NCI-H1436 treated with DMSO at 0.1 percent for 48 hours (cell line): Measurements from ENCODE around the gene SPP2.

Experiments used
- DNase-seq: peaks from one replicate; lab custom pipeline; 2025; lab: John Stamatoyannopoulos, UW

SPP2 gene, protein sequence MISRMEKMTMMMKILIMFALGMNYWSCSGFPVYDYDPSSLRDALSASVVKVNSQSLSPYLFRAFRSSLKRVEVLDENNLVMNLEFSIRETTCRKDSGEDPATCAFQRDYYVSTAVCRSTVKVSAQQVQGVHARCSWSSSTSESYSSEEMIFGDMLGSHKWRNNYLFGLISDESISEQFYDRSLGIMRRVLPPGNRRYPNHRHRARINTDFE

DNA sequence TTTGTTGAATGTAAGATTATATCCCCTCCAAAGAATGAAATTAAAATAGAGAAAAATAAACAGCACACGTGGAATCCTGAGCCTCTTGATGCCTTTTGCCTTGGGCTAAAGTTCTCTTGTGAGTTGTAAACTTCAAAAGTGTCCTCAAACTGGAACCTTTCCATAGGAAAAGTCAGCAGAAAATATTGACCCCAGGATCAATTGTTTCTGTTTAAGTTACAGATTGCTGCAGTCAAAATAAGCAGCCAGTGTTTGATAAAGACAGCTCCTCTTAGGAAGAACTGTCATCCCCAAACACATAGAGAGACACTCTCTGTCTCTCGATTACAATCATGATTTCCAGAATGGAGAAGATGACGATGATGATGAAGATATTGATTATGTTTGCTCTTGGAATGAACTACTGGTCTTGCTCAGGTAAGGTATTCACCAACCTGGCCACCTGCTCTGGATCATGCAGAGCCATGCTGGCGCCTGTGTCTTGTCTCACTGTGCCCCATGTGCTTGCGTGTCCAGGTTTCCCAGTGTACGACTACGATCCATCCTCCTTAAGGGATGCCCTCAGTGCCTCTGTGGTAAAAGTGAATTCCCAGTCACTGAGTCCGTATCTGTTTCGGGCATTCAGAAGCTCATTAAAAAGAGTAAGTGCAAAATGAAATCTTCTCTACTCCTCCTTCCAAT, at the start of gene SPP2:
SPP2 (plus strand) TSS at position 248 of the 681 bp plus-strand sequence; CDS start at position 333, 85 bp downstream.
- no peak for DNase-seq

DNA sequence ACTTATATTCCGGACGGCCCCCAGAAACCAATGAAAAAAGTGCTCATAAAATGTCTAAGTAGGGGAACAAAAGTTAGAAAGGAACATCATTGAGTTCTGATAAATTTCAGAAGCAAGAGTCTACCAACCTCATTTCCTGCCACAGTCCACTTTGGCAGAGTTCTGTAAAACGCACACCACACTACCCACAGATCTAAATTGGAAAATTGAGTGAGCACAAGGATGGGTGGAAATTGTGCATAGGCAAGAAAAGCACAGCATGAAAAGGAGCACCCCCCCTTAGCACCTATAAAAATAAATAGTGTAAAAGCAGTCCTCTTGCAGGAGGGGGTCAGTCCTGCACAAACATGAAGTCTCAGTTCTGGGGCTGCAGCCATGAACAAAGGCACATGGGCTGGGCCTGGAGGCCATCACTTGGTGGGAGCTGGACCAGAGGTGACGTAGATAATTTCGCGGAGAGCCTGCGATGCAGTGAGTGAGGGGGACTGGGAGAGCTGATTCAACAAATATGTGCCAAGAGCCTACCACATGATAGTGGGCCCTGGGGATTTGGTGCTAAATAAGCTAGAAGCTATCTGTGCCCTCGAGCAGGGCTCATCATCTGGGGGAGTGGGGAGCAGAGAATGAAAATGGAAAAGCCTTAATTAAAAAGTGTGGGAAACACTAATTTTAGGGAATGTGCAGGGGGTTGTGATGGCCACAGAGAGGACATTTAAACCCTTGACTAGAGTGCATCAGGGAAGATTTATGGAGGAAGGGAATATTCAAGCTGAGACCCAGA, 48.9 kb upstream of the SPP2 start:
- DNase-seq = no peak

DNA sequence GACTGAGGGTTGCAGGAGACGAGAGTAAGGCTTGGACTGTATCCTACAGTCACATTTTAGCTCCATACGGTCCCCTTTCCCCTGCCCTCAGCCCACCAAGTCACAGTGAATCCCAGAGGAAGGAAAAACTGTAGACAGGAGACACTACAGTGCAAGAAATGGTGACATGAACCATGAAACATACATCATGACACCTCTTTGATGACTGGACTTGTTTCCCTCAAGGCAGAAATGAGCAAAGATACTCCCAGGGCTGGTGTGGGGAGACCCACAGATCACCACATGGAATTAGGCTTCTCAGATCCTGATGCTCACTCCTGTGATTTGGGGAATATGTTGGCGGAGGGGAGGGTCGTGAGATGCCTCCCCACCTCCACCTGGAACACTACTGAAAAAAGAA, 48.2 kb upstream of the SPP2 start:
- no peak for DNase-seq

DNA sequence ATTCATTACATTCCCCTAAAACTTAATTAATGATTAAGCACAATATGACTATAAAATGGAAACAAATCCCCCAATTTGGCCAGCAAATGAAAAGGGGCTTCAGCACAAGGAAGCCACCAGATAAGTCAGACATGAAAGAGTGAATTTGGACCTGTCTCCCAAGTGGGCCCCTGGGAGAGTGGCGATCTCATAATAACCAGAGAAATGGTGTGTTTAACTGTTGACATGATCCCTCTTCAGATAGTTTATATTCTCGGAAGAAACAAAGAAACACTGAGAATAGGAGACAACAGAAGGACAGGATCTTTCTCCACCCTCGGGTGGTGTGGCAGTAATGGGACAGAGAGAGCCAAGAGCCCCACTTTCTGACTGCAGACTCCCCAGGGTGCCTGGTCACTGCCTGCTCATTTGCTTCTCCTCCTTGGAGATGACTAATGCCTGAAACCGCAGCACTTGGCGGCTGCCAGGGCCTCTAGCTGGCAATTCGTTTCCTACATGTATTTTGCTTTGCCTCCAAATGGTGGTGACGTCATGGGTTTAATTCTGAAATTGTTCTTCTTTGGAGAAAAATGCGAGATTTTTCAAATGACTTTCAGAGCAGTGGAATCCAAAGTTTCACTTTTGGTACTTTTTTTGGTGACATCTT, 46.4 kb upstream of the SPP2 start:
- DNase-seq = peak; percentile 11

DNA sequence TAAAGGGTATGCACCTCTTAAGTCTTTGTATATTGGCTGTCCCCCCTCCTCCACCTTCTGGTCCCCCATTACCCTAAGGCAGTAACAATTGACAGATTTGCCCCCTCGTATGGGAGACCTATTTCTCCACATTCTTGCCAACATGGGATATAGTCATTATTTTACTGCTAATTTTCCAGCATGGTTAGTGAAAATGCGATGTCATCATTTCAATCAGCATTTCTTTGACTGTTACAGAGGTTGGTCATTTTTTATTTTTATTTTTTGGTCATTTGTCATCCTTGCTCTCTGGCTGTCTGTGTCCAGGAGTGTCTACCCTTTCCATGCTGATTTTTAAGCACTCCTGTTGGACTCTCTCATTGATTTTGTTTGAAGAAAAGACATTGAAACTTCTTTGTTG, 45.4 kb upstream of the SPP2 start:
- no peak for DNase-seq

DNA sequence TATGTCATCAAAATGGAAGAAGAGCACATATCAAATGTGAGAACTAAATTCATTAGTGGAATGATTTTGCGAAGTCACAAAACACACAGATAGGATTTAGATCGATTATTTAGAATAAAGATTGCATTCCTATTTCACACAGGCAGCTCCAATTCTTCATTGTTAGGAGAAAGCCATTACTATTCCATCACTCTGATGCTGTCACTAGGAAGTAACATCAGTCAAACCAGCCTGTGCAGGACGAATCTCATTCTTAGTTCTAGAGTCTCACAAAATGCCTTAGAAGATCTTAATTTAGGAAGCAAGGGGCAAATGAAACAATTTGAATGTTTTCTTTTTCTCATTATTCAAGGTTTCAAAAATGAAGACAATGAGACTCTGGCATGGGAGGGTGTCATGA, 44.0 kb upstream of the SPP2 start:
- DNase-seq = no peak

DNA sequence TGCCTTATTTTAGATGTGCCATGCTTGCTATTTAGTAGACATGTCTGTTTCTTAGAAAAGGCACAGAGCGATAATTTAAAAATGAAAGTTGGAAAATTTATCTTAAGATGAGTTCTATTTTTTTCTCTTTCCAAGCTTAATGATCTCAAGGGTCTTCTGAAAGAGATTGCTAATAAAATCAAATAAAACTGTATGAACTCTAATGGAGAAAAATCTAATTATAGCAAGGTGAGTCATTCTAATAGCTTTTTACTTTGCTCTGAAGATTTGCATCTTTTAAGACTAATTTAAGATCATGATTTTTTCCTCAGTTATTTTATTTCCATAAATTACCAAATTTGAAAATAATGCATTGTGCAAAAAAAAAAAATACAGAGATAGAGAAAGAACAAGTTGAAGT, 36.1 kb upstream of the SPP2 start:
- DNase-seq = no peak

DNA sequence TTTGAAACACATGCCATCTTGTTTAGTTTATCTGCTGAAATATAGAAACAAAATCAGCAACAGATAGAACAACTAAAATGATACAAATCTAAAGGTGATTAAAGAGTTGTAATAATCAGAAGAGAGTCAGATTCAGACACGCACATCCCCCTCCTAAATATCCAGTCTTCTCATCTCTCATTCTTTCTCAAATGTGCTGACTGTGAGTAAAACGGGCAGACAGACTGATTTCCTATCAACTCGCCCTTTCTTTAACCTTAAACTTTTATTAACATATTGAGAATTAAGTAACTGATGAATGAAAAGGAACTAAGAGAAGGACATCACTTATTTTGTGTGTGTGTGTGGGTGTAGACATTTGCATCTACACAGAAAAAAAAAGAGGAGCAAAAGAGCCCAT, 34.6 kb upstream of the SPP2 start:
- DNase-seq = no peak

DNA sequence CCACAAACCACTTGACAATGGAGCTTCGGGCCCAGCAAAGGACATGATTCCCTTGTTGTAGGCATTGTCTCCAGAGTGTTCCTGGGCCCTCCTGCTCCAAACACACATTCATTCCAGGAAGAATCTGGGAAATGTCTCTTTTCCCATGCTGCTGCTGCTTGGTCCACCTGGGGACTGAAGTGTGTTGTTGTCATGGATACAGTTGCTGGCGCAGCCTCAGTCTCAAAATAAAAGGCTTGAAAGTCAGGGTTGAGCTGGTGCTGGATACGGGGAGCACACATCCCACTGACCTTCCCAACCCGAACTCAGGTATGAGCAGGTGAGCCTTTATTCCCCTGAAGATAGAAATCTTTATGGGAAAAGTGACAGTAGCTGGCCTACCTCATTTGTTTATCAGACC, 30.6 kb upstream of the SPP2 start:
- no peak for DNase-seq

DNA sequence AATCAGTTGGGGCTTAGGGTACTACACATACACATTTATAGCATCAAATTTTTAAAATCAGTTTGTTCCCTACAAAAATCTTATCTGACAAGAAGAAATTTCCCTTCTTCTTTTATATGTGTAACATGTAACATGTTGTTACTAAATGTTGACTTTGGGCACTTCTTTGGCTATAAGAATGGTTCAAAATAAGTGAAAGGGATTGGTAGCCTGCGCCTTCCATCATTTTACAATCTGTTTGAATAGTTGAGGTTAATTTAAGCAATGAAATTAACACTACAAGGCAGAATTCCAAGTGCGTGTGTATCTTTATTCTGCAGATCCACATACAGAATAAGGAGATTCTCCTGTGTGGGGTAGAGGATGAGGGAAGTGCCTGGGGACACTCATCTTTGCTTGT, 30.2 kb upstream of the SPP2 start:
- no peak for DNase-seq

DNA sequence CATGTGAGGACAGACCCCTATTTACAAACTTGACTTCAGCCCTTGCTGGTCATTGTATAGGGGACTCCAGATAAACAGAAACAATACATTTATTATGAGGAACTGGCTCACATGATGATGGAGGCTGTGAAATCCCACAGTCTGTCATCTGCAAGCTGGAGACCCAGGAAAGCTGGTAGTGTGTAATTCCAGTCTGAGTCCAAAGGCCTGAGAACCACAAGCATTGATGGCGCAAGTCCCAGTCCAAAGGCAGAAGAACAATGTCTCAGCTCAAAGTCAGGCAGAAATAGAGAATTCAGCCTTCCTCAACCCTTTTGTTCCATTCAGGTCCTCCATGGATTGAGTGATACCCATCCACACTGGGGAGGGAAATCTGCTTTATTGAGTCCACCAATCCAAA, 28.1 kb upstream of the SPP2 start:
- DNase-seq = no peak

DNA sequence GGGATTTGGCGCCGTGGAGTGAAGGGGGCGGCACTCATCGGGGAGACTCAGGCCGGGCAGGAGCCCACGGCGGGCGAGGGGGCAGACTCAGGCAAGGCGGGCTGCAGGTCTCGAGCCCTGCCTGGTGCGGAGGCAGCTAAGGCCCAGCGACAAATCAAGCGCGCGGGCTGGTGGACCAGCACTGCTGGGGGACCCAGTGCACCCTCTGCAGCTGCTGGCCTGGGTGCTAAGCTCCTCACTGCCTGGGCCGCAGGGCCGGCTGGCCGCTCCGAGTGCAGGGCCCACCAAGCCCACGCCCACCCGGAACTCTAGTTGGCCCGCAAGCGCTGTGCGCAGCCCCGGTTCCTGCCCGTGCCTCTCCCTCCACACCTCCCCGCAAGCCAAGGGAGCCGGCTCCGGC, 26.2 kb upstream of the SPP2 start:
- DNase-seq = no peak

DNA sequence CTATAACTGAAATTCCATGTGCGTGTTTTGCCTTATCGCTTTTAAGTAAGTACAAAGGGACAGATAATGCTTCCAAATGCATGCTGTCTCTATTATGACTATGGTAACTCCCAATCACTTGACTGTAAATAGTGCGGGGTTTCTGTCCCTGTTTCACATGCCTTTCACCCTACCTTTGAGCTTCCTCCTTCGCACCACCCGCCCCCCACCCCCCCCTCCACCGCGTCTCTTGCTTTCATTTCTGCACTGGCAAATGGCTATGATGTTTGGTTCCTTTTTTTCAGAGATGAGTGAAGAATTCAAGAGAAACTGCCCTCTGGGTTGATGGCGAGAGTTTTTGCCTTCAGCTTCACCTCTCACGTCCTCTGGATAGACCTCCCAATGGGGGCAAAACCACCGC, 25.0 kb upstream of the SPP2 start:
- no peak for DNase-seq

DNA sequence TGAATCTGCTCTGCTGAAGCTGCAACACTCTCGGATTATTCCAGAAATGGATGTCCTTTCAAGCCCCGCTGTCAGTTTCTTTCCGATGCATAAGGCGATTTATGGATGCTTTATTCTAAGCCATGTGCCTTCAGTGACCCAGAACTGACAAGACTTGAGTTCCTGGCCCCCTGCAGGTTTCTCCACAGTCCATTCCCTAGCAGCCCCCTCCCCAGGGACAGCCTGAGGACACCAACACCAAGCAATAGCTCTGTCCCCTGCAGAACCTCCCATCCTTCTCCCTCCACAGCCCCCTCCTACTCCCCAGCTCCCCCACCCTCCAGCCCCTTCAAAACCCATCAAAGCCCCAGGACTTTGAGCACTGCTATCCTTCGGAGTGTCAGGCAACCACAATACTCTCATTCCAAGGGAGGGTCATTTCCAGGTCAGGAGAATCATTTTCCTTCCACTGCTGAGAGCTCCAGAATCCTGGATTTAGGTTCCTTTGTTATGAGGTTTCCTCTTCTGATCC, 24.6 kb upstream of the SPP2 start:
- DNase-seq = no peak

DNA sequence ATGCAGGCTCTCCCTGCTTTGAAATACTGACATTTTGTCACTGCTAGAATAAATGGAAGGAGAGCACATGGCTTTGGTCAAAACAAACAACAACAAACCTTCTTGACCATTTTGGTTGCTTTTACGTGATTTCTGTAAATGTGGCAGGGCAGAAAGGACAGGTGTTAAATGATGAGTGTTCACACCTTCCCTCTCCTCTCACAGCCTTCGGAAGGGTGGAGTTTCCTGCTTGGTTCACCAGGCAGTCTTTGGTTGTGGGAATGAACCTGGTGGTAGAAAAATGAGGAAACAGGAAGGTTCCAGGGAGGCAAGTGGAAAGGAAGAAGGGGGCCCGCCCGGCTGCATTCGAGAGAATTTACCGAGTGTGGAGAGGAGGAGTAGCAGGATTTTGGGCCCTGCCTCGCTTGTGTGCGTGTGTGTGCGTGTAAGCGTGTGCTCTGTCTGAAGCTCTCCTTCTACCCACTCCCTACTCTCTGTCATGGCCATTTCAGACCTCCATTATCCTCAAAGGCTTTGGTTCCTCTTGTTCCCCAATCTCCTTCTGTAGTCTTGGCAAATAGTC, 23.7 kb upstream of the SPP2 start:
- no peak for DNase-seq

DNA sequence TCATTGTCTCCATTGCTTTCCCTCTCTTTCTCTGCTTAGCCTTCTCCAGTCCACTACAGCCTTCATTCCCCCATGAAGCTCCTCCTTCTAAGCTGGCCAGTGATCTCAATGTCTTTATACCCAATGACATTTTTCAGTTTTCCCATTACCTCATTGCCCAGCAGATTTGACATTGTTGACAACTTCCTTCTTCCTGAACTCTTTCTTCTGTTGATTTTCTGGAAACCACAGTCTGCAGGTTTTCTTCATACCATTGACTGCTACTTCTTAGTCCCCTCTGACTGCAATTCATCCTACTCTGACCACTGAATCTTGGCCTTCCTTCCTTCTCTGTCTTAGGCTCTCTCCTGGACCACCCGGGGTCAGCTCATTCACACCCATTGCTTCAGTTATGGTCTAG, 22.9 kb upstream of the SPP2 start:
- no peak for DNase-seq

DNA sequence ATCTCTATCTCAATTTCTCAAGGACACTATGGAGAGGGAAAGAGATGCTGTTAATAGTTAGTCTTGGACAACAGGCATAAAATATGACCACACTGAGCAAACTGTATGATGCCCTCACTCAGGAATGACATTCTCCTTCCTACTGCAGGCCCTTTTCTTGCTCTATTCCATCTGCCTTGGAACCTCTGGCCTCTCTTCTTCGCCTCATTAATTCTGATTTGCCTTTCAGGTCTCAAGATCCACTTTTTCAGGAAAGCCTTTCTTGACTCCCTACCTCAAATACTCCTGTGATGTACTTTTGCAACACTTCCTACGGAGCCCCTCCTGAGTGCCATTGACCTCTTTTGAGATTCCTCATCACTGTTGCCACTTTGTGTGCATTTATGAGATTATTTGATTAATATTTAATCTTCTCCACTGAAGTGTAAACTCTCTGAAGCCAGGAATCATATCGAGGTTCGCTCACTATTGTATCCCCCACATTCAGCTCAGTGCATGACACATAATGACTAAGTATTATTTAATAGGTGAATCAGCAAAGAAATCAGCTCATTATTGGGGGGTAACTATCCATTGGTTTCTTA, 21.3 kb upstream of the SPP2 start:
- no peak for DNase-seq

DNA sequence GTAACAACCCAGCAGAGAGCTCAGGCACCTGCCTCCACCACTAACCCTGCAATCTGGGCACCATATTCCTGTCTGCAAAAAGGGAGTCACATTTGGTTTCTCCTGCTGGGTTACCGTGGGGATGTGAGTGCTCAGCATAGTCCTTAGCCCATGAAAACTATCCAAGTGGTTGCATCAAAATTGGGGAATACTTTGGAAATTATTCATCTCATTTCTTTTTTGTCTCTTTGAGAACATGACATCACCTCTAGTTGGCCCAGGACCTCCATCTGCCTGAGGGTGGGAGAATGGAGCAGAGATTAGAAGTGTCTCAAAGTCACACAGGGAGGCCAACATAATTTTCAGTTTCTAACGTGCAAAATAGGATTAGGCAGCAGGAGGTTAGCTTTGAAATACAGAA, 19.3 kb upstream of the SPP2 start:
- no peak for DNase-seq

DNA sequence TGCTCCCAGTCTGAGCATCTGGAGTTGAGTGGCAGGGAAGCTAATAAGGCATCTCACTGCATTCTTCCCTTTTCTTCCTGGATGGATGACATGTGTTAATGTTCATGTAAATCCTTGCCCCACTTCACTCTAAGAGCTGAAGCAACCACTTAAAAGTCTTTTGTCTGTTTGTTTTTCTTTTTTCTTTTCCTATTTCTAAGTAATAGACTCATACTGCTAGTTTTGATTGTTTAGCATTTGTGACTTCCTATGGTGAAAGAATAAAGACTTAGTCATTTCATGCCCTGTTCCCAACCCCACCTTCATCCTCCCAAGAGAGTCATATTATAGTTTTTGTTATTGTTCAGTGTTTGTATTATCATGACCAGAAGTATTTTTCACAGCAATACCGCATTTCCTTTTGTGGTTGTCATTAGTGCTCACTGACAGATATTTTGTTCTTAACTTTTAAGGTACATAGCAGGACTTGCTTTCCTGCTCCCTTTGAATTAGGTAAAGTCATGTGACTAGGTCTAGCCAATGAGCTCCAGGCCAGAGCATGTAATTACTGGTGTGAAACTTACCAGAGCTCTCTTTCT, 18.1 kb upstream of the SPP2 start:
- no peak for DNase-seq

DNA sequence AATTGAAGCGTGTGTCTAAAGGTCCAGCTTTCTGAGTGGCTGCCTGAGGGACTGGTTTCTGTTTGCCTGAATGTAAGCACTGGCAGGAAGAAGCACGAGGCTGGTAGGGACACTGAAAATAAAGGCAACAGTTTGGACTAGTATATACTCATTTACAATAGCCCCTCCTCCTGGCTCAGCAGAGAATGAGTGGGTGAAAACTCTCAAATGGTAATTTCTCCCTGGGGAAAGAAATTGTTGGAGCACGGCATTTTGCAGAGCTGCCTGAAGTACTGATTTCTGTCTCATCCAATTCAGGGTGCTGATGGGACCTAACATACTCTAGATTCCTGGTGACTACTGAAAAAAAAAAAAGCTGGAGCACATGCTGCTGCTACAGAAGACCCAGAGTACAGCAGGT, 17.3 kb upstream of the SPP2 start:
- no peak for DNase-seq

DNA sequence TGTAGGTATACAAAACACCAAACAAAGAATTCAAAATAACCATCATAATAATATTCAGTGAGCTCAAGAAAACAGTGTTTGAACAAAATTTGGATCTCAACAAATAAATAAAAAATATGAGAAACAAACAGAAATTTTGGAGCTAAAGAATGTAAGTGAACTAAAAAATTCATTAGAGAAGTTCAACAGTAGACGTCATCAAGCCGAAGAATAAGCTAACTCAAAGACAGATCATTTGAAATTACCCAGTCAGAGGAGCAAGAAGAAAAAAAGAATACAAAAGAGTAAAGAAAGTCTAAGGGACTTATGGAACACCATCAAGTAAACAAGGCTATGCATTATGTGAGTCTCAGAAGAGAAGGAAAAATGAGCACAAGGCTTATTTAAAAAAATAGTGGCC, 16.6 kb upstream of the SPP2 start:
- DNase-seq = no peak
